Tibial artery (tissue), 4 donors: ENCODE data around the gene USP24.

Source experiments
- DNase-seq, 2 donors: peaks; one replicate each; pipeline ENCODE4 v3.0.0-alpha.2; 2019
- H3K27ac ChIP-seq, 2 donors: fragments of 200-600 bp; sonication (generic) in 1 of 2; 1 replicate in 1 of 2; 2 replicates in 1 of 2; pipeline ENCODE4 v1.5.1; 2018 to 2019; ENCODE audit warnings: mild to moderate bottlenecking in 1 of 2
- H3K27me3 ChIP-seq, 2 donors: fragments of 200-600 bp; sonication (generic) in 1 of 2; one replicate each; pipeline versions ENCODE4 v1.5.1 to v1.6.0; 2016 to 2019
- H3K36me3 ChIP-seq, 3 donors: fragments of 200-600 bp; sonication (generic) in 2 of 3; one replicate each; pipeline ENCODE4 v1.5.1; 2016 to 2019; ENCODE audit warnings: mild to moderate bottlenecking in 2 of 3
- H3K4me1 ChIP-seq, 4 donors: fragments of 200-600 bp; sonication (generic) in 2 of 4; 1 replicate in 3 of 4; 2 replicates in 1 of 4; pipeline ENCODE4 v1.5.1; 2016 to 2019
- H3K4me3 ChIP-seq, 2 donors: fragments of 200-600 bp; sonication (generic) in 1 of 2; 1 replicate in 1 of 2; 2 replicates in 1 of 2; pipeline ENCODE4 v1.5.1; 2018 to 2019; ENCODE audit warnings: mild to moderate bottlenecking in 2 of 2
- H3K9me3 ChIP-seq, 3 donors: fragments of 200-600 bp; sonication (generic) in 1 of 3; one replicate each; pipeline ENCODE4 v1.5.1; 2016 to 2019
- CTCF ChIP-seq, 2 experiments: fragments of 200-600 bp in 1 of 2; fragments of 450-650 bp in 1 of 2; IDR thresholded peaks; one replicate each; pipeline ENCODE4 v1.5.1; 2017 to 2019; ENCODE audit warnings: antibody characterized with exemption in 2 of 2, mild to moderate bottlenecking in 1 of 2, moderate library complexity in 1 of 2
- intact Hi-C: fragments of 100-400 bp; cut with DNase I; formaldehyde crosslinking; loops from one replicate; pipeline ENCODE4 v1.15.0; 2023; ENCODE audit warnings: low total_unique reads

The USP24 gene

DNA sequence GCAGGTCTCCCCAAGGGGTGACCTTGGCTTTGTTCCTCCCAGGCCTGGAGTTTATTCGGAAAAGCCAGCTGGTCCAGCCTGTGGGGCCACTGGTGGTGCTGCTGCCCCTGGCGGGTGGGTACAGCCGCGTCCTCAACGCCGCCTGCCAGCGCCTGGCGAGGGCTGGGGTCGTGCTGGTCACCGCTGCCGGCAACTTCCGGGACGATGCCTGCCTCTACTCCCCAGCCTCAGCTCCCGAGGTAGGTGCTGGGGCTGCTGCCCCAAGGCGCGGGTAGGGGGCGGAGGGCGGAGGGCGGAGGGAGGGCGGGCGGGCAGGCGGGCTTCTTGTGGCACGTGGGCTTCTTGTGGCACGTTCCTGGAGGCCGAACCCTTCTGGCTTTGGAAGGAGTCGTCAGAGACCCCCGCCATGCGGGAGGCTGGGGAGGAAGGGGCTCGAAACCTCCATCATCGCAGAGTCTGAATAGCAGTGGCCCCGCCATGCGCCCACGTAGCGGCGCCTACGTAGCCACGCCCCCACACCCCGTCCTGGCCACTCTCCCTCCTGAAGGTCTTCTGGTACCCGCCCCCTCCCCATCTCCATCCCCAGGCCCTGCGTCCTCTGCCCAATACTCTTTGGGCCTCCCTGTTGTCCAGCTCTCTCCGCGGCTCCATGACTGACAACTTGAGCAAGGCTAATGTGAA lies 159.1 kb downstream of the USP24 start:
- peak in 1 of 2 donors; percentile 63 for DNase-seq
- Histone ChIP-seq H3K9me3 (no peaks in the 10 kb centered on the region), H3K27ac (no peak overlapping the region), H3K4me1 (peaks cover 0 to 4% (median 0%) of the 10 kb centered on the region in 4 donors), H3K4me3 (no peak overlapping the region), H3K36me3 (no peaks in the 10 kb centered on the region), H3K27me3 (no peaks in the 10 kb centered on the region)
- intact Hi-C loops, result no loop called here
- no peak for TF ChIP-seq CTCF (IDR thresholded peaks at IDR 0.05)

DNA sequence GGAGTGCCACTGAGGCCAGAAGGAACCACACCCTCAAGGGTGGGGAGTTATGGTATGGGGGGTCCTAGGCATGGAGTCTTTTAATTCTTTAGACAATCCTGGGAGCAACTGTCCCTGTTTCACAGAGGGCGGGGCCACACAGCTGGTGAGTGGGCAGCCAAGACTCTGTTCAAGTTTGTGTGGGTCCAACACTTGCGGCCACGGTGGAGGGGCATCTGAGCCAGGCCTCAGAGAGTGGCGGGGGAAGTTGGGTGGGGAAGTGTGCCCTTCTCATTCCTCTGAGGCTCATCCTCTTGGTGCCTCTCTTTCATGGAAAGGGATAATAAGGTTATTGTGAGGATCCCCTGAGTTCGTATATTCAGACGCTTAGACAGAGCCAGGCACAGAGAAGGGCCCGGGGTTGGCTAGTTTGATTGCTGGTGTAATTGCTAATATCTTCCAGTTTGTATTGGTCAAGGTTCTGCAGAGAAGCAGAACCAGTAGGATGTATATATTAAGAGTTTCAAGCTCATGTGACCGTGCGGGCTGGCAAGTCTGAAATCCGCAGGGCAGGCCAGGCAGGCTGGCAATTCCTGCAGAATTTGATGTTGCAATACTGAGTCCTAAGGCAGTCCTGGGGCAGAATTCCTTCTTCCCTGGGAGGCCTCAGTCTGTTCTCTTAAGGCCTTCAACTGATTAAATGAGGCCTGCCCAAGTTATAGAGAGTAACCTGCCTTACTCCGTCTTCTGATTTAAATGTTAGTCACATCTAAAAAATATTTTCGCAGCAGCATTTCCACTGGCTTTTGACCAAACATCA lies 159.9 kb downstream of the USP24 start:
- Histone ChIP-seq H3K4me1 (no peaks in the 10 kb centered on the region), H3K36me3 (no peaks in the 10 kb centered on the region), H3K27me3 (no peaks in the 10 kb centered on the region), H3K4me3 (no peak overlapping the region), H3K9me3 (no peaks in the 10 kb centered on the region), H3K27ac (no peak overlapping the region)
- intact Hi-C loops, result no loop called here
- TF ChIP-seq CTCF (IDR thresholded peaks at IDR 0.05), result no peak
- DNase-seq, result peak in 1 of 2 donors; percentile 47

- no peak for TF ChIP-seq CTCF (IDR thresholded peaks at IDR 0.05)
- Histone ChIP-seq H3K4me3 (no peak overlapping the region), H3K27me3 (no peaks in the 10 kb centered on the region), H3K36me3 (no peaks in the 10 kb centered on the region), H3K4me1 (no peaks in the 10 kb centered on the region), H3K9me3 (no peaks in the 10 kb centered on the region), H3K27ac (no peak overlapping the region)
- intact Hi-C loops, result no loop called here
- DNase-seq, result peak in 1 of 2 donors; percentile 47
These were observed 160.8 kb downstream of the USP24 start for GRCh38 chr1:55054396-55054795.

DNA sequence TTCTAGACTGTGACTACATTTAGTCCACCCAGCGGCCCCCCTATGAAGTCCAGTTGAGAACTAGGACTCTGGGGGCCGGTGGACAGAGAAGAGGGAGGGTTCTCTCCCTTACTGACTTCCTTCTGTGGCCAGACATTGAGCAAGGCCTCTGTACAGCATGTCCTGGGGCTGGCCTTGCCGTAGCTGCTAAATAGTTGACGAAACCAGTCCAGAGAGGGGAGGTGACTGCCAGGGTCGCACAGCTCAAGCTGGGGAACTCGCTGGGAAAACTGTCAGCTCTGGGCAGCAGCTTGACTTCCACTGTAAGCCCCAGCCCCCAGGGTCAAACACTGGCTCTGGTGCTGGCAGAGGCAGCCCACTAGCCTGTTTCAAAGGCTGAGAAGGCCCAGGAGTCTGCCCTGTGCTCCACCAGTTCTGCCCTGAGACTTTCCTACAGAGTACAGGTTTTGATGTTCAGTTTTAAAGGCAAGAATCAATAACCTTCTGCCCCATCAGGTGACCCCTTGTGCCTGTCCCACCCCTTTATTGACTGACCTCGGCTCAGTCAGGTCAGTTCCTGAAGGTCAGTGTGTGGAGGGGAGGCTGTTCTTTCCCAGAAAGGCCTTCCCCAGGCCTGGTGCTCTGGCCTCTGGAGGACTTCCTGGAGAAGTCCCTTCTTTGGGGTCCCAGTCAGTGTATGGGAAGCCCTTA lies 161.8 kb downstream of the USP24 start:
- H3K27ac ChIP-seq, result no peak overlapping the region
- H3K4me3 ChIP-seq, result no peak overlapping the region
- peak in 1 of 2 donors; percentile 64 for DNase-seq
- H3K4me1 ChIP-seq, result no peaks in the 10 kb centered on the region
- no peaks in the 10 kb centered on the region for H3K36me3 ChIP-seq
- no peaks in the 10 kb centered on the region for H3K27me3 ChIP-seq
- intact Hi-C loops, result no loop called here
- no peaks in the 10 kb centered on the region for H3K9me3 ChIP-seq
- no peak for TF ChIP-seq CTCF (IDR thresholded peaks at IDR 0.05)

GRCh38 chr1:55052221-55053142 lies 162.7 kb downstream of the USP24 start:
- intact Hi-C loops, result no loop called here
- DNase-seq, result peak in 1 of 2 donors; percentile 63

More at GRCh38 chr1:55052221-55053142, 162.7 kb downstream of the USP24 start:
- no peaks in the 10 kb centered on the region for H3K27me3 ChIP-seq
- no peaks in the 10 kb centered on the region for H3K4me1 ChIP-seq
- no peaks in the 10 kb centered on the region for H3K36me3 ChIP-seq
- H3K9me3 ChIP-seq, result no peaks in the 10 kb centered on the region
- H3K4me3 ChIP-seq, result no peak overlapping the region
- no peak for TF ChIP-seq CTCF (IDR thresholded peaks at IDR 0.05)
- no peak overlapping the region for H3K27ac ChIP-seq
